GM18526 (cell line): ENCODE data around the gene HADHB.

Experiments used
- POLR2A ChIP-seq: IDR thresholded peaks from 3 replicates; pipeline ENCODE4 v1.6.1; 2011; ENCODE audit not compliant: insufficient read length; ENCODE audit errors: extremely low read depth

Gene HADHB

GRCh38 chr2:26235089-26235488 is 9.7 kb upstream of the HADHB start:
- TF ChIP-seq POLR2A: no peak

DNA sequence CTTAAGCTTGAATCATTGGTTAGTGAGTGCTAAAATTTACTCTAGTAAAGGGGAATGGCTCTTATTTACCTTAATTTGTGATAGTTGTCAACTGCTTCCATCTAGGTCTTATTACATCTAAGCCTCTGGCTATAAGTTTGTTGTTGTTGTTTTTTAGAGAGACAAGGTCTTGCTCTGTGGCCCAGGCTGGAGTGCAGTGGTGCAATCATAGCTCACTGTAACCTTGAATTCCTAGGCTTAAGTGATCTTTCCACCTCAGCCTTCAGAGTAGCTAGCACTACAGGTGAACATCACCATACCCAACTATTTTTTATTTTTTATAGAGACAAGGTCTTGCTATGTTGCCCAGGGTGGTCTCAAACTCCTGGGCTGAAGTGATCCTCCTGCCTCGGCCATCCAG is 6.9 kb upstream of the HADHB start:
- no peak for TF ChIP-seq POLR2A

GRCh38 chr2:26238311-26238958 is 6.3 kb upstream of the HADHB start:
- no peak for TF ChIP-seq POLR2A

DNA sequence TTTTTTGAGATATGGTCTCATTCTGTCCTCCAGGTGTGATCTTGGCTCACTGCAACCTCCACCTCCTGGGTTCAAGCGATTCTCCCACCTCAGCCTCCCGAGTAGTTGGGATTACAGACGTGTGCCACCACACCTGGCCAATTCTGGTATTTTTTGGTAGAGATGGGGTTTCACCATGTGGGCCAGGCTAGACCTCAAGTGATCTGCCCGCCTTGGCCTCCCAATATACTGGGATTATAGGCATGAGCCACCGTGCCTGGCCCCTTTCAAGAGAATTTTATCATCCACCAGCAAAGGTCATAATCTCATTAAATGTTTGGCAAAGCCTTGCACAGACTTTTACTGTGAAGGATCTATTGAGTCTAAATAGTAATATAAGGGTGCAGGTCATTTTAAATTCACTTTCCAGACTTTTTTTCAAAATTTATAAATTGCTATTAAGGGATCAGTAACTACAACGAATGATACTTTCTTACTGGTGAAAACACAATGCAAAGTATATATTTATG is 2.8 kb upstream of the HADHB start:
- TF ChIP-seq POLR2A: no peak

- no peak for TF ChIP-seq POLR2A
Observed at GRCh38 chr2:26243470-26244308, 1.1 kb upstream of the HADHB start.

DNA sequence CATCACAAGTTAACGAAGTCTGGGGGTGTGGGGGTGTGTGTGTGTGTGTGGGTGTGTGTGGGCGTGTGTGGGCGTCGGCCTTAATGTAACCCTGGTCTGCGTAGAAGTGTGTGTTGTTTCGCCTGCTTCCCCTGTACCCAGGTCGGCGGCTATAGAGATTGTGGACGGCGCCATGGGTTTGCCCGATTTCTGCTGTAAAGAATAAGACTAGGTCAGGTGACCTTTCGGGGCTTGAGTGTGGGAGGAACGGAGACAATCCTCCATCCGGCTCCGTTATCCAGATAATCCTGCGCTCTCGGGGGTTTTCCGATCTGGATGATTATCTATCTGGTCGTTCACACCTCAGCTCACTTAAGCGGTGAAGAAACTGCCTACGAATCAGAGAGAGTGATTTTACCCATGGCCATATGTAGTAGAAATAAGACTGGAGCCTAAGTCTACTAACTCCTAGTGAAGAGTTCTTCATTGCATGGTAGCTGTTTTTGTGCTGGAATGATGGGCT is 543 bp downstream of the HADHB start:
- no peak for TF ChIP-seq POLR2A

GRCh38 chr2:26245810-26246209 is 1.1 kb downstream of the HADHB start:
- TF ChIP-seq POLR2A: no peak

DNA sequence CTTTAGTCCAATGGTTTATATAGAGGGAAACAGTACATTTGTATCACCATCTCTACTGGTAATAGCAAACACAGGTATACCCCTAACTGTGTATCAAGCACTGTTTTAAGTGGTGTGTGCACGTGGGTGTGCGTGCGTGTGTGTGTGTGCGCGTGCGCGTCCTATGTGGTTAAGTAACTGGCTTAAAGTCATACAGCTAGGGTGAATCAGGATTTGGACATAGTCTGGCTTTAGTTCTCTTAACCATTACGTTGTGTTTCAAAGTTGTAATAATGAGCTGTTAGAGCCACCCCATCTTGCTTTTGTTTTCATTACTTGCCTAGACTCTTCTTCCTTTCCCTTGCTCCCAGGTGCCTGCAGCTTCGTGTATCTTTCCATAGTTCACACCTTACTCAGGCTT is 2.1 kb downstream of the HADHB start:
- no peak for TF ChIP-seq POLR2A

DNA sequence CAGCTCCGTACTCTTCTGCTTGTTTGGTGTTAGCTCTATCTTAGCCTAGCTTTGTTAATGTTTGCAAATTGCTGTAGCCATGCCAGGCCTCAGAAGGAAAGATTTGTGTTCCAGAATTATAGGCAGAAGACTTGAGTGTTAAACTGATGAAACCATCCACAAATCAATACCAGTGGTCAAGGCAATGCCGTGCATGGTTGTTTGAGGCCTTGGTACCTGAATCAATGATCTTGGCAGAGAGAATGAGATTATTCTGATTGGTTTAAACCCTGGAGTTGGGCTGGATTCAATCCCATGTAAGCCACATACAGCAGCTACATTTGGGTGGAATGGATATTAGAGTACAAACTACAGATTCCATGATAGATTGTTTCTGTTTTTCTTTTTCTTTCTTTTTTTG is 4.9 kb downstream of the HADHB start:
- no peak for TF ChIP-seq POLR2A

- no peak for TF ChIP-seq POLR2A
Observed at GRCh38 chr2:26251893-26252292, 7.2 kb downstream of the HADHB start.

DNA sequence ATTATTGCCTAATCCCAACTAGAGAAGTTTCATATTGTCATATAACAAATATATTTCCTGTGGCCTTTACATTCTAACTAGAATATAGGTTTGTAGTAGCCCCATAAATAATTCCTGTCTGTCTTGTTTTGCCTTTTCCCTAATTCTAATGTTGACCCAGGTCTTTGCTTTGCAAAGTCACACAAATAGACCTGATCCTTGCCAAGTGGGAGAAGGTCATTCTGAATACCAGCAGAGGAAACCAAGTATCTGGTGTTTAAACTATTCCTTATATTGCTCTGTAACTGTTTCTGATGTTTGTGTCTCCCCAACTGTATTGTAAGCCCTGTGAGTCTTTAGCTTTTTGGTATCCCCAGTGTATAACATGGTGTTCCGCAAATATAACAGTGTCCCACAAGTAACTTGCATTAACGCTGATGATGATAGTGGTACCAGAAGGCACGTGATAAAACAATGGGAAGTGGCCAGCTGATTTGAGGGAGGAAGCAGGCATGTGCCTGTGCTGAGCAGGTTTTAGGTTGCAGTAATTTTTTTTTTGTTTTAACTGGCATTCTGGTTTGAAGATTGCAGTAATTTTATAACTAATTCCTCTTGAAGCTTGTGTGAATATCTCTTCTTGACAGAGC is 11.1 kb downstream of the HADHB start:
- TF ChIP-seq POLR2A: no peak

DNA sequence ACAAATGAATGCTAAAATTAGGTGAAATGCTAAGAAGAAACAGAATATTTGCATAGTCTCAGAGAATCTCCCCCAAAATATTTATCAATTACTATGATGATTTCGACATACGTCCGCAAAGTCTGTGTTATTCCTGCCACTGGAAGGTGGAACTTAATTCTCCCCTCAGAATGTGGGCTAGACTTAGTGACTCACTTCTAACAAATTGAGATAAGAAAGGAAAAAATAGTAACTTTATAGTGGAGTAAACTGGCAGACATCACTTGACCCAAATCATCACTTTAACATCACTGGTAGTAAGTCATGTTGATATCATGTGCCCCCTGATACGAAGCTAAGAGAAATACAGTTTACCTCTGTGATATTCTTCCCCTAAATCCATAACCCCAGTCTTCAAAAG is 23.5 kb downstream of the HADHB start:
- TF ChIP-seq POLR2A: no peak

GRCh38 chr2:26269571-26270158 is 24.9 kb downstream of the HADHB start:
- no peak for TF ChIP-seq POLR2A

GRCh38 chr2:26270373-26270772 is 25.6 kb downstream of the HADHB start:
- no peak for TF ChIP-seq POLR2A

GRCh38 chr2:26273501-26273900 is 28.8 kb downstream of the HADHB start:
- TF ChIP-seq POLR2A: no peak

GRCh38 chr2:26274058-26274613 is 29.4 kb downstream of the HADHB start:
- no peak for TF ChIP-seq POLR2A
